DND-41 (cell line): ENCODE results near the gene RIPOR3.

Source experiments
- ATAC-seq: fragments of 200-7000 bp; cut with Tn5 transposase; 3 replicates; pipeline ENCODE4 v1.9.1; 2021; ENCODE audit warnings: low read depth; ENCODE audit not compliant: insufficient read depth
- DNase-seq: peaks from one replicate; pipeline ENCODE4 v3.0.0-alpha.2; 2020
- H2AFZ ChIP-seq: 2 replicates; pipeline ENCODE4 v1.6.0; 2012; ENCODE audit warnings: low read depth, low read length
- H3K27ac ChIP-seq: 2 replicates; pipeline ENCODE4 v1.5.1; 2012; ENCODE audit warnings: low read length, inconsistent platforms
- H3K27me3 ChIP-seq: fragments of 200-600 bp; sonication (generic); 2 replicates; pipeline ENCODE4 v1.6.0; 2012; ENCODE audit warnings: low read length, mild to moderate bottlenecking, inconsistent platforms; ENCODE audit not compliant: insufficient read depth, poor library complexity
- H3K36me3 ChIP-seq: 2 replicates; pipeline ENCODE4 v1.5.1; 2012; ENCODE audit warnings: low read length, inconsistent platforms; ENCODE audit not compliant: insufficient read depth
- H3K4me1 ChIP-seq: 2 replicates; pipeline ENCODE4 v1.5.1; 2012; ENCODE audit warnings: mild to moderate bottlenecking, low read length; ENCODE audit not compliant: insufficient read depth
- H3K4me2 ChIP-seq: 2 replicates; pipeline ENCODE4 v1.6.0; 2012; ENCODE audit warnings: mild to moderate bottlenecking, moderate library complexity, low read length, inconsistent platforms; ENCODE audit not compliant: insufficient read depth
- H3K4me3 ChIP-seq, 2 experiments: fragments of 200-600 bp in 1 of 2; shearing (Covaris generic) in 1 of 2; 2 replicates each; pipeline ENCODE4 v1.5.1; 2012 to 2016; ENCODE audit warnings: inconsistent platforms in 2 of 2, low read length in 2 of 2, mild to moderate bottlenecking in 2 of 2, low read depth in 1 of 2, moderate library complexity in 1 of 2
- H3K79me2 ChIP-seq: 2 replicates; pipeline ENCODE4 v1.6.0; 2012; ENCODE audit warnings: low read length, inconsistent platforms; ENCODE audit not compliant: insufficient read depth
- H3K9ac ChIP-seq: 2 replicates; pipeline ENCODE4 v1.6.0; 2012; ENCODE audit warnings: low read depth, mild to moderate bottlenecking, inconsistent platforms, low read length, moderate library complexity
- H3K9me3 ChIP-seq: 2 replicates; pipeline ENCODE4 v1.5.1; 2012; ENCODE audit warnings: low read length, moderate library complexity, mild to moderate bottlenecking, inconsistent platforms; ENCODE audit not compliant: insufficient read depth, severe bottlenecking
- H4K20me1 ChIP-seq: 2 replicates; pipeline ENCODE4 v1.6.0; 2012; ENCODE audit warnings: low read length; ENCODE audit not compliant: insufficient read depth
- EZH2 ChIP-seq: IDR thresholded peaks from 3 replicates; pipeline ENCODE4 v1.6.1; 2012; ENCODE audit warnings: borderline replicate concordance, low read depth, mild to moderate bottlenecking, moderate library complexity, low read length, inconsistent platforms; ENCODE audit not compliant: severe bottlenecking
- TF ChIP-seq, protein P1 (sequence below): IDR thresholded peaks from 2 replicates; pipeline ENCODE4 v1.5.1; 2012; ENCODE audit warnings: borderline replicate concordance, low read length, moderate library complexity, mild to moderate bottlenecking; ENCODE audit not compliant: poor library complexity, severe bottlenecking; ENCODE audit errors: extremely low read depth

RIPOR3 gene

DNA sequence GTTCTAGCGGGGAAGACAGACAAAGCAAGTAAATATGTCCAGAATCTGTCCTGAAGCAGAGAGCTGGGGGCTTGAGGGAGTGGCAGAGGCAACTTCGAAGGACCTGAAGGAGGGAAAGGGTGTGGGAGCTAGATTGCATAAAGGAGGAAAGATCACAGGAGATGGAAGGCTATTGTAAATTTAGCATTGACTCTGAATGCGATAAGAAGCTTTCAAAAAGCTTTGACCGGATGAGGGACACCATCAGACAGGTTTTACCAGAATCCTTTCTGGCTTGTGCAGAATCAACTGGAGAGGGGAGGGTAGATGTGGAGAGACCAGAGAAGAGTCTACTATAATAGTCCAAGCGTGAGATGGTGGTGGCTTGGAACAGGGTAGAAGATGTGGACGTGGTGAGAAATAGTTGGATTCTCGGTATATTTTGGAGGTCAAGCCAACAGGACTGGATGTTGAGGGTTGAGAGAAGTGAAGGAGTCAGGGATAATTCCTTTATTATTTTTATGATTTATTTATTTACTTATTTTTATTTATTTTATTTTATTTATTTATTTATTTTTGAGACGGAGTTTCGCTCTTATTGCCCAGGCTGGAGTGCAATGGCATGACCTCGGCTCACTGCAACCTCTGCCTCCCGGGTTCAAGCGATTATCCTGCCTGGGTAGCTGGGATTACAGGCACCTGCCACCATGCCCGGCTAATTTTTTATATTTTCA lies 19.9 kb upstream of the RIPOR3 start:
- H3K4me1 ChIP-seq = no peaks in the 10 kb centered on the region
- H3K36me3 ChIP-seq = no peaks in the 10 kb centered on the region
- no peak for ATAC-seq
- no peaks in the 10 kb centered on the region; the same call in 1 of the 2 replicates for H4K20me1 ChIP-seq
- no peaks in the 10 kb centered on the region for H3K9me3 ChIP-seq
- no peak for DNase-seq
- no peak overlapping the region for H3K27ac ChIP-seq
- H3K9ac ChIP-seq = no peak overlapping the region
- H2AFZ ChIP-seq = no peak overlapping the region
- H3K4me3 ChIP-seq = no peak overlapping the region
- peaks cover 5% of the 10 kb centered on the region for H3K27me3 ChIP-seq
- TF ChIP-seq, protein P1, sequence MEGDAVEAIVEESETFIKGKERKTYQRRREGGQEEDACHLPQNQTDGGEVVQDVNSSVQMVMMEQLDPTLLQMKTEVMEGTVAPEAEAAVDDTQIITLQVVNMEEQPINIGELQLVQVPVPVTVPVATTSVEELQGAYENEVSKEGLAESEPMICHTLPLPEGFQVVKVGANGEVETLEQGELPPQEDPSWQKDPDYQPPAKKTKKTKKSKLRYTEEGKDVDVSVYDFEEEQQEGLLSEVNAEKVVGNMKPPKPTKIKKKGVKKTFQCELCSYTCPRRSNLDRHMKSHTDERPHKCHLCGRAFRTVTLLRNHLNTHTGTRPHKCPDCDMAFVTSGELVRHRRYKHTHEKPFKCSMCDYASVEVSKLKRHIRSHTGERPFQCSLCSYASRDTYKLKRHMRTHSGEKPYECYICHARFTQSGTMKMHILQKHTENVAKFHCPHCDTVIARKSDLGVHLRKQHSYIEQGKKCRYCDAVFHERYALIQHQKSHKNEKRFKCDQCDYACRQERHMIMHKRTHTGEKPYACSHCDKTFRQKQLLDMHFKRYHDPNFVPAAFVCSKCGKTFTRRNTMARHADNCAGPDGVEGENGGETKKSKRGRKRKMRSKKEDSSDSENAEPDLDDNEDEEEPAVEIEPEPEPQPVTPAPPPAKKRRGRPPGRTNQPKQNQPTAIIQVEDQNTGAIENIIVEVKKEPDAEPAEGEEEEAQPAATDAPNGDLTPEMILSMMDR = no peak
- no peak for TF ChIP-seq EZH2
- H3K4me2 ChIP-seq = no peak overlapping the region
- H3K79me2 ChIP-seq = no peaks in the 10 kb centered on the region

DNA sequence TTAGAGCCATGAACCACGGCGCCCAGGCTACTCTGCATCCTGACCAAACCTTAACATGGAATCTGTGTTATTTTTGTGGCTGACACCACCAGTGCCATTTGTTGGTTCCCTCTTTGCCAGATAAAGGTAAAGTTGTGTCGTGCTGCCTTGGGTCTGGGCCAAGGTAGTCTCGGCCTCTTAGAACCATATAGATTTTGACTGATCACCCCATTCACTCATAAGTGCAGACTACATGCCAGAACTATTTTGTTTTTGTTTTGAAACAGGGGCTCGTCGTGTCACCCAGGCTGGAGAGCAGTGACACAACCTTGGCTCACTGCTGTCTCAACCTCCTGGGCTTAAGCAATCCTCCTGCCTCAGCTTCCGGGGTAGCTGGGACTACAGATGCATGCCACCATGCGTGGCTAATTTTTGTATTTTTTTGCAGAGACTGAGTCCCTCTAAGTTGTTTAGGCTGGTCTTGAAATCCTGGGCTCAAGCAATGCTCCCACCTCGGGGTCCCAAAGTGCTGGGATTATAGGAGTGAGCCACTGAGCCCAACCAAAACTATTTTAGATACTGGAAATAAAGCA lies 19.2 kb upstream of the RIPOR3 start:
- Histone ChIP-seq H2AFZ (no peak overlapping the region), H3K9ac (no peak overlapping the region)

DNA sequence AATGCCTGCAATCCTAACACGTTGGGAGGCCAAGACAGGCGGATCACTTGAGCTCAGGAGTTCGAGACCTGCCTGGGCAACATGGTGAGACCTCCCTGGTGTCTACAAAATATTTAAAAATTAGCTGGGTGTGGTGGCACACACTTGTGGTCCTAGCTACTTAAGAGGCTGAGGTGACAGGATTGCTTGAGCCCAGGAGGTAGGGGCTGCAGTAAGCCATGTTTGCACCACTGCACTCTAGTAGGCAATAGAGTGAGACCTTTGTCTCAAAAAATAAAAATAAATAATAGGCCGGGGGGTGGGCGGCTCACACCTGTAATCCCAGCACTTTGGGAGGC lies 18.3 kb upstream of the RIPOR3 start:
- H3K27ac ChIP-seq = no peak overlapping the region
- no peaks in the 10 kb centered on the region for H3K4me1 ChIP-seq
- no peaks in the 10 kb centered on the region for H3K36me3 ChIP-seq
- H3K4me2 ChIP-seq = no peak overlapping the region
- no peak overlapping the region for H3K4me3 ChIP-seq
- H3K9ac ChIP-seq = no peak overlapping the region
- no peaks in the 10 kb centered on the region; the same call in 1 of the 2 replicates for H4K20me1 ChIP-seq
- H2AFZ ChIP-seq = no peak overlapping the region
- no peak for ATAC-seq
- DNase-seq = no peak
- no peaks in the 10 kb centered on the region for H3K79me2 ChIP-seq
- no peaks in the 10 kb centered on the region for H3K9me3 ChIP-seq
- TF ChIP-seq EZH2 = no peak
- TF ChIP-seq, protein P1 = no peak
- peaks cover 5% of the 10 kb centered on the region for H3K27me3 ChIP-seq

More for the DNA sequence above, 19.2 kb upstream of the RIPOR3 start:
- Histone ChIP-seq H3K79me2 (no peaks in the 10 kb centered on the region), H3K27ac (no peak overlapping the region), H3K9me3 (no peaks in the 10 kb centered on the region), H3K4me3 (no peak overlapping the region), H3K27me3 (peaks cover 5% of the 10 kb centered on the region), H4K20me1 (no peaks in the 10 kb centered on the region; the same call in 1 of the 2 replicates), H3K36me3 (no peaks in the 10 kb centered on the region), H3K4me1 (no peaks in the 10 kb centered on the region), H3K4me2 (no peak overlapping the region)
- DNase-seq = no peak
- ATAC-seq = no peak
- TF ChIP-seq EZH2 = no peak
- TF ChIP-seq, protein P1 = no peak
